CD4-positive, alpha-beta T cell treated with Interleukin-4 for 1 hour (primary cell): ENCODE data around the gene CRTC1.

Experiments used
- DNase-seq, 2 donors: peaks; one replicate each; pipeline ENCODE4 v3.0.0-alpha.2; 2020 to 2022

Gene CRTC1

GRCh38 chr19:18788529-18789421 lies 105.3 kb downstream of the CRTC1 start:
- DNase-seq = no peak

GRCh38 chr19:18789422-18789869 lies 106.0 kb downstream of the CRTC1 start:
- DNase-seq = no peak

- peak; percentile 25 to 46 for DNase-seq
These were observed 106.5 kb downstream of the CRTC1 start for GRCh38 chr19:18789883-18790565.

- no peak for DNase-seq
These were observed 107.3 kb downstream of the CRTC1 start, which contains the start of gene COMP for GRCh38 chr19:18790566-18791314. TSS of gene COMP (minus strand) at chr19:18791305. CDS start at chr19:18791269, 36 bp downstream.

GRCh38 chr19:18791315-18791678 lies 107.8 kb downstream of the CRTC1 start:
- DNase-seq = no peak

GRCh38 chr19:18792661-18793060 lies 109.2 kb downstream of the CRTC1 start:
- no peak for DNase-seq

GRCh38 chr19:18793144-18794028 lies 109.9 kb downstream of the CRTC1 start:
- DNase-seq = no peak

- DNase-seq = no peak
These were observed 110.5 kb downstream of the CRTC1 start for GRCh38 chr19:18794029-18794313.

GRCh38 chr19:18794692-18795091 lies 111.2 kb downstream of the CRTC1 start:
- no peak for DNase-seq

GRCh38 chr19:18795540-18795939 lies 112.1 kb downstream of the CRTC1 start:
- no peak for DNase-seq

GRCh38 chr19:18796239-18796638 lies 112.8 kb downstream of the CRTC1 start:
- DNase-seq = no peak

- DNase-seq = no peak
These were observed 115.2 kb downstream of the CRTC1 start for GRCh38 chr19:18798384-18799352.

GRCh38 chr19:18799389-18799970 lies 116.0 kb downstream of the CRTC1 start:
- no peak for DNase-seq

GRCh38 chr19:18800079-18800478 lies 116.6 kb downstream of the CRTC1 start:
- DNase-seq = no peak

- no peak for DNase-seq
These were observed 117.2 kb downstream of the CRTC1 start for GRCh38 chr19:18800636-18801035.

- DNase-seq = no peak
These were observed 118.9 kb downstream of the CRTC1 start for GRCh38 chr19:18802354-18802753.

- no peak for DNase-seq
These were observed 120.2 kb downstream of the CRTC1 start for GRCh38 chr19:18803550-18804138.

- no peak for DNase-seq
These were observed 120.7 kb downstream of the CRTC1 start for GRCh38 chr19:18804139-18804601.

- no peak for DNase-seq
These were observed 121.2 kb downstream of the CRTC1 start for GRCh38 chr19:18804643-18805042.

- DNase-seq = no peak
These were observed 124.4 kb downstream of the CRTC1 start for GRCh38 chr19:18807861-18808331.
